H1 (cell line): ENCODE results near the gene C1GALT1. TPM values are rescaled to one million over a fixed set of nuclear protein-coding genes. Genes with fewer than 3 reads are reported as not detected.

Experiments
- CTCF ChIA-PET: fragments of 300-600 bp; sonication (Branson Sonifier 250); formaldehyde crosslinking; loops from one replicate; lab custom pipeline; 2021; ENCODE audit not compliant: partially characterized antibody; lab: Charles Lee
- POLR2A ChIA-PET: fragments of 300-600 bp; sonication (Branson Sonifier 250); formaldehyde crosslinking; loops from one replicate; lab custom pipeline; 2021; ENCODE audit warnings: inconsistent platforms; ENCODE audit not compliant: partially characterized antibody; lab: Charles Lee
- DNase-seq, 2 experiments: peaks; one replicate each; pipeline versions ENCODE4 v3.0.0 to v3.0.0-alpha.2; 2010 to 2022; ENCODE audit warnings: low spot score in 2 of 2, low read depth in 1 of 2, mixed read lengths in 1 of 2
- FAIRE-seq: peaks from 2 replicates; lab custom pipeline; 2011; peaks lifted over from hg19 to GRCh38; lab: Jason Lieb, UNC
- H2AFZ ChIP-seq: 2 replicates; pipeline ENCODE4 v1.8.1; 2012; ENCODE audit warnings: low read length, inconsistent platforms
- H2AK5ac ChIP-seq: 2 replicates; pipeline ENCODE4 v1.6.1; 2013; ENCODE audit warnings: low read depth, low read length
- H2BK120ac ChIP-seq: replicated peaks from 2 replicates; pipeline ENCODE3; 2013; ENCODE audit warnings: low read depth, low read length, inconsistent platforms
- H2BK12ac ChIP-seq: 2 replicates; pipeline ENCODE4 v1.6.1; 2013; ENCODE audit warnings: low read depth, low read length
- H2BK15ac ChIP-seq: 2 replicates; pipeline ENCODE4 v1.6.1; 2013; ENCODE audit warnings: low read length
- H2BK20ac ChIP-seq: 2 replicates; pipeline ENCODE4 v1.6.1; 2013; ENCODE audit warnings: low read length
- H2BK5ac ChIP-seq: 2 replicates; pipeline ENCODE4 v1.6.1; 2013; ENCODE audit warnings: low read depth, low read length
- H3K14ac ChIP-seq: 2 replicates; pipeline ENCODE4 v1.6.1; 2013; ENCODE audit warnings: inconsistent platforms; ENCODE audit not compliant: insufficient read length
- H3K18ac ChIP-seq: 2 replicates; pipeline ENCODE4 v1.6.1; 2013; ENCODE audit warnings: low read length; ENCODE audit errors: extremely low read depth
- H3K23ac ChIP-seq: 2 replicates; pipeline ENCODE4 v1.6.1; 2013; ENCODE audit warnings: inconsistent platforms; ENCODE audit not compliant: insufficient read length
- H3K23me2 ChIP-seq: 2 replicates; pipeline ENCODE4 v1.6.1; 2013; ENCODE audit warnings: low read depth, low read length
- H3K27ac ChIP-seq: 2 replicates; pipeline ENCODE4 v1.6.1; 2011; ENCODE audit warnings: low read depth, low read length, inconsistent platforms
- H3K27me3 ChIP-seq, 4 experiments: replicated peaks in 1 of 4; 1 replicate in 1 of 4; 2 replicates in 3 of 4; pipeline versions ENCODE4 v1.6.1 to v1.8.1; 2011 to 2013; ENCODE audit warnings: low read length in 3 of 4, mild to moderate bottlenecking in 3 of 4, inconsistent platforms in 2 of 4, mixed read lengths in 2 of 4, moderate library complexity in 1 of 4; ENCODE audit not compliant: control insufficient read depth in 3 of 4, insufficient read depth in 3 of 4; ENCODE audit errors: extremely low read depth in 1 of 4
- H3K36me3 ChIP-seq, 4 experiments: 2 replicates each; pipeline versions ENCODE4 v1.6.1 to v1.8.1; 2011 to 2013; ENCODE audit warnings: mild to moderate bottlenecking in 4 of 4, low read length in 3 of 4, moderate library complexity in 2 of 4, control low read depth in 1 of 4, inconsistent platforms in 1 of 4; ENCODE audit not compliant: insufficient read depth in 4 of 4, control insufficient read depth in 2 of 4
- H3K4ac ChIP-seq: replicated peaks from 2 replicates; pipeline ENCODE3; 2013; ENCODE audit warnings: low read length, low read depth, mixed read lengths, inconsistent platforms; ENCODE audit not compliant: insufficient read length
- H3K4me1 ChIP-seq, 4 experiments: replicated peaks in 1 of 4; 1 replicate in 1 of 4; 2 replicates in 3 of 4; pipeline versions ENCODE4 v1.6.1 to v1.8.1; 2011 to 2013; ENCODE audit warnings: low read length in 3 of 4, inconsistent platforms in 2 of 4, mixed read lengths in 1 of 4; ENCODE audit not compliant: insufficient read depth in 4 of 4, control insufficient read depth in 3 of 4
- H3K4me2 ChIP-seq, 2 experiments: 2 replicates each; pipeline versions ENCODE4 v1.6.1 to v1.8.1; 2011 to 2013; ENCODE audit warnings: low read depth in 2 of 2, low read length in 2 of 2, control low read depth in 1 of 2, inconsistent platforms in 1 of 2, mild to moderate bottlenecking in 1 of 2; ENCODE audit not compliant: insufficient read depth in 1 of 2
- H3K4me3 ChIP-seq, 4 experiments: fragments of 200-600, 300-600 bp in 1 of 4; sonication (generic), shearing (Covaris generic), sonication (Bioruptor Twin) in 1 of 4; 2 replicates each; pipeline versions ENCODE4 v1.5.1 to v1.8.1; 2011 to 2016; ENCODE audit warnings: low read length in 4 of 4, low read depth in 3 of 4, control low read depth in 2 of 4, inconsistent platforms in 2 of 4, mild to moderate bottlenecking in 2 of 4, mixed read lengths in 1 of 4, moderate library complexity in 1 of 4; ENCODE audit not compliant: insufficient read depth in 2 of 4; ENCODE audit errors: extremely low read depth in 1 of 4
- H3K56ac ChIP-seq: replicated peaks from 2 replicates; pipeline ENCODE3; 2013; ENCODE audit warnings: low read depth, mild to moderate bottlenecking, mixed read lengths, low read length, inconsistent platforms; ENCODE audit not compliant: insufficient read length
- H3K79me1 ChIP-seq: 2 replicates; pipeline ENCODE4 v1.6.1; 2013; ENCODE audit warnings: low read depth, low read length, control low read depth
- H3K79me2 ChIP-seq, 2 experiments: 2 replicates each; pipeline versions ENCODE4 v1.6.1 to v1.8.1; 2012 to 2013; ENCODE audit warnings: low read length in 2 of 2, mild to moderate bottlenecking in 2 of 2, inconsistent platforms in 1 of 2; ENCODE audit not compliant: insufficient read depth in 2 of 2, control insufficient read depth in 1 of 2
- H3K9ac ChIP-seq, 4 experiments: replicated peaks in 1 of 4; 1 replicate in 1 of 4; 2 replicates in 3 of 4; pipeline versions ENCODE4 v1.6.1 to v1.8.1; 2011 to 2013; ENCODE audit warnings: low read depth in 3 of 4, low read length in 3 of 4, control low read depth in 2 of 4, mild to moderate bottlenecking in 2 of 4, moderate library complexity in 2 of 4, inconsistent platforms in 1 of 4; ENCODE audit errors: extremely low read depth in 1 of 4
- H3K9me3 ChIP-seq, 2 experiments: 2 replicates each; pipeline versions ENCODE4 v1.6.1 to v1.8.1; 2012 to 2013; ENCODE audit warnings: mild to moderate bottlenecking in 2 of 2, moderate library complexity in 2 of 2, control low read depth in 1 of 2, inconsistent platforms in 1 of 2, low read depth in 1 of 2, low read length in 1 of 2, mixed read lengths in 1 of 2; ENCODE audit not compliant: insufficient read depth in 2 of 2
- H4K20me1 ChIP-seq, 2 experiments: replicated peaks in 1 of 2; 2 replicates each; pipeline versions ENCODE3 to v1.8.1; 2011 to 2013; ENCODE audit warnings: inconsistent platforms in 2 of 2, low read length in 2 of 2, mild to moderate bottlenecking in 1 of 2; ENCODE audit not compliant: insufficient read depth in 2 of 2, control insufficient read depth in 1 of 2
- H4K5ac ChIP-seq: 2 replicates; pipeline ENCODE4 v1.6.1; 2013; ENCODE audit warnings: low read length, low read depth, mixed read lengths, inconsistent platforms; ENCODE audit not compliant: insufficient read length
- H4K8ac ChIP-seq: 2 replicates; pipeline ENCODE4 v1.8.0; 2013; ENCODE audit warnings: mild to moderate bottlenecking, moderate library complexity, low read length, inconsistent platforms; ENCODE audit not compliant: insufficient read depth; ENCODE audit errors: extremely low read depth
- H4K91ac ChIP-seq: replicated peaks from 2 replicates; pipeline ENCODE3; 2013; ENCODE audit warnings: low read length, mixed read lengths, inconsistent platforms; ENCODE audit not compliant: insufficient read length
- KDM1A ChIP-seq: fragments of 200-600, 300-600 bp; sonication (generic); IDR thresholded peaks from 2 replicates; pipeline ENCODE4 v1.7.1; 2016; ENCODE audit warnings: mild to moderate bottlenecking, low read length, borderline replicate concordance
- SIRT6 ChIP-seq: IDR thresholded peaks from one replicate; pipeline ENCODE4 v1.7.1; 2012; ENCODE audit warnings: low read length, inconsistent platforms
- WGBS, 2 experiments: shearing (Covaris generic) in 1 of 2; methylation state at CpG; one replicate each; pipeline versions ENCODE4 v1.1.6 to v1.1.7; 2013 to 2015; ENCODE audit warnings: low lambda C conversion rate in 2 of 2, mixed read lengths in 2 of 2, inconsistent platforms in 1 of 2, low coverage in 1 of 2, missing lambda C conversion rate in 1 of 2; ENCODE audit not compliant: insufficient replicate concordance in 2 of 2, insufficient coverage in 1 of 2, insufficient read length in 1 of 2; ENCODE audit errors: extremely low coverage in 1 of 2, missing lambda C conversion rate in 1 of 2; 5-methylcytosine and 5-hydroxymethylcytosine counted together
- polyA plus RNA-seq, 7 experiments: library from polyadenylated mRNA; depleted of rRNA in 3 of 7; stranded (reverse) in 5 of 7; unstranded in 2 of 7; fragments of >200 nt in 5 of 7; fragments of 200-250 nt in 2 of 7; gene quantifications; 1 replicate in 5 of 7; 2 replicates in 1 of 7; 4 replicates in 1 of 7; pipeline versions ENCODE4 v1.2.1 to v1.2.3, GENCODE V29; 2011 to 2013; ENCODE audit warnings: missing spikeins in 2 of 7, mixed read lengths in 2 of 7
- total RNA-seq: library from RNA; stranded (reverse); fragmentation: NEBNext Ultra II Directional; extraction: Animal tissue kit (Norgen Biotek cat#: 25700); gene quantifications from 2 replicates; pipeline ENCODE4 v1.2.1, GENCODE V29; 2021

The C1GALT1 gene
- total and polyA plus RNA-seq, 2 of the 8 experiments (the other 6 are each of a cell fraction or from before 2014, with no cell fraction given): 18.7 to 94.2 TPM

GRCh38 chr7:7191137-7191536 is 8.8 kb downstream of the C1GALT1 start:
- H3K4ac ChIP-seq: no peak overlapping the region
- no peak overlapping the region for H4K8ac ChIP-seq
- no peak overlapping the region for H3K27ac ChIP-seq
- H2BK20ac ChIP-seq: no peak overlapping the region
- no peaks in the 10 kb centered on the region for H3K27me3 ChIP-seq
- no peaks in the 10 kb centered on the region for H3K23me2 ChIP-seq
- H4K5ac ChIP-seq: no peak overlapping the region
- no peak for FAIRE-seq
- H4K91ac ChIP-seq: no peak overlapping the region
- peaks cover 45 to 100% of the 10 kb centered on the region in 2 experiments for H3K79me2 ChIP-seq
- no peak overlapping the region for H2AFZ ChIP-seq
- CTCF ChIA-PET: interaction anchor here (1.4 kb wide), 1 partner anchor 9 kb away, joined by 6 read pairs; the partner anchor contains the start of gene C1GALT1
- H3K36me3 ChIP-seq: peaks cover 0 to 18% (median 6%) of the 10 kb centered on the region in 4 experiments; a peak in 3 of 8 replicates
- H3K9me3 ChIP-seq: peaks cover 4 to 10% of the 10 kb centered on the region in 2 experiments; a peak in 3 of 4 replicates
- no peak overlapping the region for H2BK120ac ChIP-seq
- peaks cover 0 to 3% (median under 1%) of the 10 kb centered on the region in 4 experiments; a peak in 2 of 7 replicates for H3K4me1 ChIP-seq
- H3K9ac ChIP-seq: no peak overlapping the region
- no peak overlapping the region for H2BK15ac ChIP-seq
- no peak overlapping the region for H3K14ac ChIP-seq
- H2BK5ac ChIP-seq: no peak overlapping the region
- H3K18ac ChIP-seq: no peak overlapping the region
- no peak overlapping the region for H3K56ac ChIP-seq
- H3K23ac ChIP-seq: no peak overlapping the region
- WGBS, 2 experiments: 96% methylated on average over 1 of the region's 1 CpG; no CpG with 5 or more reads in 1 of the 2 experiments
- H2AK5ac ChIP-seq: no peak overlapping the region
- no peak for TF ChIP-seq SIRT6
- TF ChIP-seq KDM1A: 0 out of 2 replicates have a peak, but pooled peaks have one; percentile 31
- TF ChIP-seq, all 59 proteins: peak for 1
- POLR2A ChIA-PET: interaction anchor here (1.3 to 1.8 kb wide), 2 partner anchors 15 to 18 kb away, joined by 4 to 7 read pairs; no protein-coding TSS in a partner anchor
- peaks cover 5 to 6% of the 10 kb centered on the region in 2 experiments for H4K20me1 ChIP-seq
- H2BK12ac ChIP-seq: no peak overlapping the region
- no peak overlapping the region for H3K4me3 ChIP-seq
- DNase-seq: no peak
- no peak overlapping the region for H3K4me2 ChIP-seq
- no peaks in the 10 kb centered on the region for H3K79me1 ChIP-seq
